GM19035 (cell line): ENCODE results near the gene FSTL5.
"Not testable (repeated sequence)": the region's sequence is repeated elsewhere in the genome, so short reads cannot be mapped to it uniquely, and the experiment has no call there.

Experiments
- ATAC-seq: cut with Tn5 transposase; IDR thresholded peaks from one replicate; pipeline ENCODE4 v1.9.1; 2021; ENCODE audit not compliant: unreplicated experiment

FSTL5 gene

GRCh38 chr4:161881370-161881769 is 282.4 kb downstream of the FSTL5 start:
- no peak for ATAC-seq

GRCh38 chr4:161869511-161869910 is 294.3 kb downstream of the FSTL5 start:
- no peak for ATAC-seq

- ATAC-seq, result no peak
Measured at GRCh38 chr4:161856711-161857326, 307.0 kb downstream of the FSTL5 start.

GRCh38 chr4:161850631-161851030 is 313.2 kb downstream of the FSTL5 start:
- no peak for ATAC-seq

- ATAC-seq, result no peak
Measured at GRCh38 chr4:161841759-161842158, 322.0 kb downstream of the FSTL5 start.

GRCh38 chr4:161829591-161829990 is 334.2 kb downstream of the FSTL5 start:
- no peak for ATAC-seq

- no peak for ATAC-seq
Measured at GRCh38 chr4:161828061-161828460, 335.7 kb downstream of the FSTL5 start.

GRCh38 chr4:161827013-161827412 is 336.8 kb downstream of the FSTL5 start:
- ATAC-seq, result no peak

GRCh38 chr4:161823450-161823849 is 340.4 kb downstream of the FSTL5 start:
- no peak for ATAC-seq

GRCh38 chr4:161822174-161822573 is 341.6 kb downstream of the FSTL5 start:
- ATAC-seq, result no peak

- no peak for ATAC-seq
Measured at GRCh38 chr4:161817914-161818313, 345.9 kb downstream of the FSTL5 start.

GRCh38 chr4:161816958-161817357 is 346.8 kb downstream of the FSTL5 start:
- no peak for ATAC-seq

GRCh38 chr4:161815841-161816240 is 348.0 kb downstream of the FSTL5 start:
- no peak for ATAC-seq

GRCh38 chr4:161813889-161814288 is 349.9 kb downstream of the FSTL5 start:
- ATAC-seq, result no peak

GRCh38 chr4:161813389-161813788 is 350.4 kb downstream of the FSTL5 start:
- ATAC-seq, result no peak

- ATAC-seq, result no peak
Measured at GRCh38 chr4:161803171-161803570, 360.6 kb downstream of the FSTL5 start.

GRCh38 chr4:161799710-161800109 is 364.1 kb downstream of the FSTL5 start:
- no peak for ATAC-seq

GRCh38 chr4:161792991-161793390 is 370.8 kb downstream of the FSTL5 start:
- ATAC-seq, result no peak

GRCh38 chr4:161791796-161792556 is 371.8 kb downstream of the FSTL5 start:
- no peak for ATAC-seq

GRCh38 chr4:161767116-161767515 is 396.7 kb downstream of the FSTL5 start:
- no peak for ATAC-seq

GRCh38 chr4:161762796-161763195 is 401.0 kb downstream of the FSTL5 start:
- no peak for ATAC-seq

GRCh38 chr4:161760008-161760407 is 403.8 kb downstream of the FSTL5 start:
- ATAC-seq, result no peak

GRCh38 chr4:161758412-161758811 is 405.4 kb downstream of the FSTL5 start:
- not testable (repeated sequence) for ATAC-seq
